AG09309 (cell line): ENCODE results near the gene JCAD.

Experiments
- DNase-seq: peaks from one replicate; pipeline ENCODE4 v3.0.0-alpha.2; 2010; ENCODE audit warnings: low read depth
- H3K4me3 ChIP-seq: 2 replicates; pipeline ENCODE4 v1.5.1; 2011; ENCODE audit warnings: mild to moderate bottlenecking, low read depth, low read length, moderate library complexity; ENCODE audit not compliant: control insufficient read depth
- CTCF ChIP-seq: IDR thresholded peaks from 2 replicates; pipeline ENCODE4 v1.5.1; 2011; ENCODE audit warnings: mild to moderate bottlenecking, low read depth, low read length, inconsistent platforms; ENCODE audit not compliant: insufficient read depth, control insufficient read depth; ENCODE audit errors: missing control alignments

JCAD gene

GRCh38 chr10:30022590-30022989 lies 36.8 kb downstream of the JCAD start:
- no peak for DNase-seq
- no peak for TF ChIP-seq CTCF

GRCh38 chr10:30019468-30019867 lies 39.9 kb downstream of the JCAD start:
- H3K4me3 ChIP-seq, result no peak overlapping the region
- no peak for TF ChIP-seq CTCF
- DNase-seq, result no peak

More at GRCh38 chr10:30022590-30022989, 36.8 kb downstream of the JCAD start:
- H3K4me3 ChIP-seq, result no peak overlapping the region

DNA sequence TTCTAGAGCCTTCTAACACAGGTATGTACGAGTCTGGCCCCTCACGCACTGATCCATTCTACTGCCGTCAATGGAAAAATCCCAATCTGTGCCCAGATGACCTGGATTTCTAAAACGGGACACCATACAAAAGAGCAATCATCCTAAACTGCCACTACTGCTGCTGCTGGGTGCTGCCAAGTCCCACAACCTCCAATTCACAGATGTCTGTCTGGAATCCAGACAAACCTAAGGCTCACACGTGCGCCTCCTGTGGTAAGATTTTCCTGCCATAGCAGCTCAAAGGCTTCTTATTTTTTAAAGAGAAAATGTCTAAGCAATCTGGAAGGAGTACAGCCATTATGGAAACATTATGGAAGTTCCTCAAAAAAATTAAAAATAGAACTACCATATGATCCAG lies 40.9 kb downstream of the JCAD start:
- no peak for TF ChIP-seq CTCF
- H3K4me3 ChIP-seq, result no peak overlapping the region
- DNase-seq, result no peak

GRCh38 chr10:30017966-30018365 lies 41.4 kb downstream of the JCAD start:
- TF ChIP-seq CTCF, result no peak
- no peak for DNase-seq
- no peak overlapping the region for H3K4me3 ChIP-seq

DNA sequence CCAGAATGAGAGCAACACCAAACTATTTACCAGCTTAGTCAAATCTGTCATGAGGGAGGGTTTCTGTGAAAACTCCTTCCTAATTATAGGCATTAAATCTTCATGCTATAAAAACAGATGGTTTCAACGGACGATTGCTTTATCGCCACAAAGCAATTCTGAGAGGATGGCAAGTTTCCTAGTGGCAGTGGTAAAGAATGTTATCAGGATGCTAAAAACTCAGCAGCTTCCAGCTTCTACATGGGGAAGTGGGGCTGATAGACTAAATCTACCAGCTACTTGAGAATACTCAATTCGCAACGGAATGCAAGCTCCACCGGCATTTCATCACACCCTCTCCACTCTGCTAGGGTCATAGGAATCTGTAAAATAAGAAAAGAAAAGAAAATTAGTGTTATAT lies 41.8 kb downstream of the JCAD start:
- TF ChIP-seq CTCF, result no peak
- H3K4me3 ChIP-seq, result no peak overlapping the region
- DNase-seq, result no peak

DNA sequence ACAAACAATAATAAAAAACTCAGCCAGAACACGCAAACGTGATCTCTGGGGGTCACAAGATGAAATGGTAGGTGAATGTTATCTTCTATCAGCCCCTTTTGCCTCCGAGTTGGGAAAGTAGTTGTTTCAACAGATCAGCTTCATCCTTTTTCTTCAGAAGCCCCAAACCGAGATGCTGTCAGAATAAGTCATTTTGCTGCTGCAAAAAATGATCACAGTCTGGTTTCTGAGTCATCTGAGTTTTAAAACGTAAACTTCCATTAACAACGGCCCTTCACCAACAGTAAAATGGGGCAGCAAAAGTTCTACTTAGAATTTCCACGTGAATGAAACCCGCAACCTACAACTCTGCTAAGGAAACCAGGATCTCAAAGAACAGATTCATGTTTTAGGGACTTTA lies 44.9 kb downstream of the JCAD start:
- TF ChIP-seq CTCF, result no peak

GRCh38 chr10:30013757-30014156 lies 45.6 kb downstream of the JCAD start:
- DNase-seq, result no peak
- no peak overlapping the region for H3K4me3 ChIP-seq
- no peak for TF ChIP-seq CTCF

More for the DNA sequence above, 44.9 kb downstream of the JCAD start:
- DNase-seq, result no peak
- no peak overlapping the region for H3K4me3 ChIP-seq
